GM11168 (cell line): ENCODE results near the gene TFIP11.

ENCODE experiments used
- in situ Hi-C: fragments of 300-500 bp; cut with MboI; formaldehyde crosslinking; loops from one replicate; pipeline ENCODE4 v1.12.0; 2022; ENCODE audit warnings: low sequenced_read_pairs; ENCODE audit not compliant: unreplicated experiment

Gene TFIP11

GRCh38 chr22:26512149-26512793 lies at the start of gene TFIP11:
Gene TFIP11, minus strand, starts transcription at chr22:26512473. Its CDS starts 2,201 bp downstream, at chr22:26510272.
- in situ Hi-C loops, result no loop called here

- in situ Hi-C loops, result no loop called here
Measured at GRCh38 chr22:26561756-26562417, 49.6 kb upstream of the TFIP11 start.

GRCh38 chr22:26559961-26560575 lies 47.8 kb upstream of the TFIP11 start:
- in situ Hi-C loops, result no loop called here

GRCh38 chr22:26558248-26558895 lies 46.1 kb upstream of the TFIP11 start:
- in situ Hi-C loops, result no loop called here

GRCh38 chr22:26556904-26557303 lies 44.6 kb upstream of the TFIP11 start:
- in situ Hi-C loops, result no loop called here

- in situ Hi-C loops, result no loop called here
Measured at GRCh38 chr22:26555478-26555877, 43.2 kb upstream of the TFIP11 start.

- in situ Hi-C loops, result no loop called here
Measured at GRCh38 chr22:26554956-26555355, 42.7 kb upstream of the TFIP11 start.

- in situ Hi-C loops, result no loop called here
Measured at GRCh38 chr22:26553056-26553752, 40.9 kb upstream of the TFIP11 start.

- in situ Hi-C loops, result no loop called here
Measured at GRCh38 chr22:26552466-26552865, 40.2 kb upstream of the TFIP11 start.

- in situ Hi-C loops, result no loop called here
Measured at GRCh38 chr22:26551568-26551967, 39.3 kb upstream of the TFIP11 start.

GRCh38 chr22:26550498-26551033 lies 38.3 kb upstream of the TFIP11 start:
- in situ Hi-C loops, result no loop called here

- in situ Hi-C loops, result no loop called here
Measured at GRCh38 chr22:26549902-26550497, 37.7 kb upstream of the TFIP11 start.

- in situ Hi-C loops, result no loop called here
Measured at GRCh38 chr22:26548984-26549383, 36.7 kb upstream of the TFIP11 start.

GRCh38 chr22:26548303-26548702 lies 36.0 kb upstream of the TFIP11 start:
- in situ Hi-C loops, result no loop called here

GRCh38 chr22:26547837-26548236 lies 35.6 kb upstream of the TFIP11 start:
- in situ Hi-C loops, result no loop called here

GRCh38 chr22:26547426-26547825 lies 35.2 kb upstream of the TFIP11 start:
- in situ Hi-C loops, result no loop called here

GRCh38 chr22:26546282-26546681 lies 34.0 kb upstream of the TFIP11 start:
- in situ Hi-C loops, result no loop called here

GRCh38 chr22:26545827-26546226 lies 33.6 kb upstream of the TFIP11 start:
- in situ Hi-C loops, result no loop called here

- in situ Hi-C loops, result no loop called here
Measured at GRCh38 chr22:26545385-26545784, 33.1 kb upstream of the TFIP11 start.

- in situ Hi-C loops, result no loop called here
Measured at GRCh38 chr22:26544489-26544888, 32.2 kb upstream of the TFIP11 start.
